HEK293 (cell line): Measurements from ENCODE around the gene SLC45A2.
"Not testable (repeated sequence)": the region's sequence is repeated elsewhere in the genome, so short reads cannot be mapped to it uniquely, and the experiment has no call there.

Experiments
- CTCF ChIA-PET: fragments of 350-600 bp; formaldehyde crosslinking; extraction: SDS; loops from one replicate; lab custom pipeline; 2021; ENCODE audit warnings: antibody characterized with exemption; lab: Yijun Ruan, JAX
- POLR2A ChIA-PET: fragments of 300-600 bp; formaldehyde crosslinking; extraction: SDS; loops from one replicate; lab custom pipeline; 2020; ENCODE audit warnings: antibody characterized with exemption, inconsistent platforms; lab: Yijun Ruan, JAX
- H3K27ac ChIP-seq: fragments of 200-500 bp; sonication (Bioruptor generic); 2 replicates; pipeline ENCODE4 v1.5.1; 2014; ENCODE audit warnings: low read depth, low read length, control low read depth, inconsistent platforms; ENCODE audit errors: extremely low read depth
- H3K36me3 ChIP-seq, 2 experiments: fragments of 200-500 bp in 1 of 2; sonication (Bioruptor generic) in 1 of 2; 1 replicate in 1 of 2; 2 replicates in 1 of 2; pipeline ENCODE4 v1.5.1; 2014 to 2017; ENCODE audit warnings: inconsistent platforms in 2 of 2, low read length in 2 of 2; ENCODE audit not compliant: control insufficient read depth in 2 of 2, insufficient read depth in 1 of 2
- H3K4me1 ChIP-seq: fragments of 200-500 bp; sonication (Bioruptor generic); 2 replicates; pipeline ENCODE4 v1.5.1; 2014; ENCODE audit warnings: mild to moderate bottlenecking, low read length, inconsistent platforms; ENCODE audit not compliant: control insufficient read depth, insufficient read depth
- H3K4me3 ChIP-seq: 2 replicates; pipeline ENCODE4 v1.5.1; 2011; ENCODE audit warnings: low read depth, mild to moderate bottlenecking, control low read depth, low read length, moderate library complexity
- H3K9me3 ChIP-seq: fragments of 200-500 bp; sonication (Bioruptor generic); 2 replicates; pipeline ENCODE4 v1.5.1; 2014; ENCODE audit warnings: low read depth, low read length, inconsistent platforms; ENCODE audit not compliant: control insufficient read depth, insufficient read depth
- GLI4 ChIP-seq: fragments of 450-650 bp; formaldehyde crosslinking; IDR thresholded peaks from 2 replicates; pipeline ENCODE4 v1.5.1; 2016; ENCODE audit warnings: missing biosample characterization, missing genetic modification characterization
- KLF17 ChIP-seq: fragments of 450-650 bp; formaldehyde crosslinking; IDR thresholded peaks from 2 replicates; pipeline ENCODE4 v1.5.1; 2016; ENCODE audit warnings: missing biosample characterization, missing genetic modification characterization
- RBAK ChIP-seq: fragments of 450-650 bp; formaldehyde crosslinking; IDR thresholded peaks from 2 replicates; pipeline ENCODE4 v1.5.1; 2016; ENCODE audit warnings: missing biosample characterization, missing genetic modification characterization
- REPIN1 ChIP-seq: fragments of 450-650 bp; formaldehyde crosslinking; IDR thresholded peaks from 2 replicates; pipeline ENCODE4 v1.5.1; 2017; ENCODE audit warnings: missing biosample characterization, missing genetic modification characterization, low read depth
- SETDB1 ChIP-seq: IDR thresholded peaks from one replicate; pipeline ENCODE4 v1.6.1; 2017; ENCODE audit warnings: mild to moderate bottlenecking, low read length, moderate library complexity, mixed read lengths; ENCODE audit not compliant: insufficient read length
- TSHZ1 ChIP-seq: fragments of 450-650 bp; formaldehyde crosslinking; IDR thresholded peaks from 2 replicates; pipeline ENCODE4 v1.5.1; 2016; ENCODE audit warnings: missing biosample characterization, missing genetic modification characterization, borderline replicate concordance
- ZNF133 ChIP-seq: fragments of 450-650 bp; formaldehyde crosslinking; IDR thresholded peaks from 2 replicates; pipeline ENCODE4 v1.5.1; 2016; ENCODE audit warnings: missing biosample characterization, missing genetic modification characterization
- ZNF146 ChIP-seq: fragments of 450-650 bp; formaldehyde crosslinking; IDR thresholded peaks from 2 replicates; pipeline ENCODE4 v1.5.1; 2016; ENCODE audit warnings: missing biosample characterization, missing genetic modification characterization
- ZNF155 ChIP-seq: fragments of 450-650 bp; formaldehyde crosslinking; IDR thresholded peaks from 2 replicates; pipeline ENCODE4 v1.5.1; 2016; ENCODE audit warnings: missing biosample characterization, missing genetic modification characterization
- ZNF292 ChIP-seq: fragments of 450-650 bp; formaldehyde crosslinking; IDR thresholded peaks from 2 replicates; pipeline ENCODE4 v1.5.1; 2016; ENCODE audit warnings: low read depth, missing biosample characterization, missing genetic modification characterization, borderline replicate concordance
- ZNF473 ChIP-seq: fragments of 450-650 bp; formaldehyde crosslinking; IDR thresholded peaks from 2 replicates; pipeline ENCODE4 v1.5.1; 2017; ENCODE audit warnings: missing biosample characterization, missing genetic modification characterization
- ZNF510 ChIP-seq: fragments of 450-650 bp; formaldehyde crosslinking; IDR thresholded peaks from 2 replicates; pipeline ENCODE4 v1.5.1; 2018; ENCODE audit warnings: mild to moderate bottlenecking, missing genetic modification characterization, missing biosample characterization; ENCODE audit not compliant: insufficient replicate concordance
- ZNF521 ChIP-seq: fragments of 450-650 bp; formaldehyde crosslinking; IDR thresholded peaks from 2 replicates; pipeline ENCODE4 v1.5.1; 2017; ENCODE audit warnings: missing biosample characterization, mild to moderate bottlenecking, missing genetic modification characterization
- ZNF549 ChIP-seq: fragments of 450-650 bp; IDR thresholded peaks from 2 replicates; pipeline ENCODE4 v1.5.1; 2018; ENCODE audit warnings: missing biosample characterization, missing genetic modification characterization, mild to moderate bottlenecking, inconsistent platforms, moderate library complexity
- ZNF585B ChIP-seq: fragments of 450-650 bp; formaldehyde crosslinking; IDR thresholded peaks from 2 replicates; pipeline ENCODE4 v1.5.1; 2016; ENCODE audit warnings: missing biosample characterization, missing genetic modification characterization
- ZNF626 ChIP-seq: fragments of 450-650 bp; sonication (Bioruptor Pico); formaldehyde crosslinking; IDR thresholded peaks from 2 replicates; pipeline ENCODE4 v1.5.1; 2018; ENCODE audit warnings: missing biosample characterization, missing genetic modification characterization, inconsistent platforms
- ZNF776 ChIP-seq: fragments of 450-650 bp; formaldehyde crosslinking; IDR thresholded peaks from 2 replicates; pipeline ENCODE4 v1.5.0; 2017; ENCODE audit warnings: missing biosample characterization, missing genetic modification characterization, borderline replicate concordance
- TF ChIP-seq, protein P1 (sequence below): fragments of 450-650 bp; formaldehyde crosslinking; IDR thresholded peaks from 2 replicates; pipeline ENCODE4 v1.5.1; 2016; ENCODE audit warnings: missing biosample characterization, missing genetic modification characterization
- TF ChIP-seq, protein P2 (sequence below): fragments of 450-650 bp; formaldehyde crosslinking; IDR thresholded peaks from 2 replicates; pipeline ENCODE4 v1.5.1; 2016; ENCODE audit warnings: missing biosample characterization, missing genetic modification characterization
- TF ChIP-seq, protein P3 (sequence below): fragments of 450-650 bp; formaldehyde crosslinking; IDR thresholded peaks from 2 replicates; pipeline ENCODE4 v1.5.1; 2016; ENCODE audit warnings: missing biosample characterization, missing genetic modification characterization
- TF ChIP-seq, protein P4 (sequence below): fragments of 450-650 bp; formaldehyde crosslinking; IDR thresholded peaks from 2 replicates; pipeline ENCODE4 v1.5.1; 2016; ENCODE audit warnings: missing biosample characterization, missing genetic modification characterization

The SLC45A2 gene

DNA sequence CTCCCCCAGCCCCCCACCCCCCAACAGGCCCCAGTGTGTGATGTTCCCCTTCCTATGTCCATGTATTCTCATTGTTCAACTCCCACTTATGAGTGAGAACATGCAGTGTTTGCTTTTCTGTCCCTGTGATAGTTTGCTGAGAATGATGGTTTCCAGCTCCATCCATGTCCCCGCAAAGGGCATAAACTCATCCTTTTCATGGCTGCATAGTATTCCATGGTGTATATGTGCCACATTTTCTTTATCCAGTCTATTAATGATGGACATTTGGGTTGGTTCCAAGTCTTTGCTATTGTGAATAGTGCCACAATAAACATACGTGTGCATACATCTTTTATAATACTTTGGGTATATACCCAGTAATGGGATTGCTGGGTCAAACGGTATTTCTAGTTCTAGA, 69.6 kb downstream of the SLC45A2 start:
- not testable (repeated sequence) for H3K4me1 ChIP-seq, H3K36me3 ChIP-seq, H3K27ac ChIP-seq, H3K4me3 ChIP-seq, H3K9me3 ChIP-seq
- CTCF ChIA-PET: interaction anchor here (0.7 kb wide), 1 partner anchor 24 kb away, joined by 3 read pairs; no protein-coding TSS in a partner anchor
- POLR2A ChIA-PET: interaction anchor here (0.6 kb wide), 1 partner anchor 125 kb away, joined by 4 read pairs; no protein-coding TSS in a partner anchor
- TF ChIP-seq ZNF146 (tag by site-specific recombination): peak; percentile 57

DNA sequence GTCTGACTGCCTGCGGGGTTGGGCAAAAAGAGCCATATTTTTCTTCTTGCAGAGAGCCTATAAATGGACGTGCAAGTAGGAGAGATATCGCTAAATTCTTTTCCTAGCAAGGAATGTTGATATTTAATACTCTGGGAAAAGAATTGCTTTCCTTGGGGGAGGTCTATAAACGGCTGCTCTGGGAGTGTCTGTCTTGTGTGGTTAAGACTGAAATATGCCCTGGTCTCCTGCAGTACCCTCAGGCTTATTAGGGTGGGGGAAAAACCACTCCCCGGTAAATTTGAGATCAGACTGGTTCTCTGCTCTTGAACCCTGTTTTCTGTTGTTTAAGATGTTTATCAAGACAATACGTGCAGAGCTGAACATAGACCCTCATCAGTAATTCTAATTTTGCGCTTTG, 78.2 kb downstream of the SLC45A2 start:
- H3K4me3 ChIP-seq, H3K27ac ChIP-seq, H3K4me1 ChIP-seq, H3K36me3 ChIP-seq, H3K9me3 ChIP-seq, CTCF ChIA-PET, POLR2A ChIA-PET: not testable (repeated sequence)
- 0 out of 2 replicates have a peak, but pooled peaks have one; percentile 54 for TF ChIP-seq ZNF626 (tag by site-specific recombination)
- TF ChIP-seq SETDB1: peak; percentile 60
- peak; percentile 48 for TF ChIP-seq ZNF510 (tag by site-specific recombination)

DNA sequence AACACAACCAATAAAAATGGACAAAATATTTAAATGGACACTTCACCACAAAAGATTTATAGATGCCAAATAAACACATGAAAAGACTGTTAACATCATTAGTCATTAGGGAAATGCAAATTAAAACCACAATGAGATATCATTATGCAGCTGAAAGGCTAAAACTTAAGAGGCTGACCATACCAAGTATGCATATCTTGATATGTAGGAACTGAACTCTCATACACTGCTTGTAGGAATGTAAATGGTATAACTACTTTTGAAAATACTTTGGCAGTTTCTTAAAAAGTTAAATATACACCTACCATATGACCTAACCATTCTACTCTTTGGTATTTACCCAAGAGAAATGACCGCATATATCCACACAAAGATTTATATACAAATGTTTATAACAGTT, 79.1 kb downstream of the SLC45A2 start:
- H3K4me1 ChIP-seq: no peaks in the 10 kb centered on the region
- CTCF ChIA-PET: interaction anchor here (1.0 kb wide), 1 partner anchor 29 kb away, joined by 7 read pairs; no protein-coding TSS in a partner anchor
- no peaks in the 10 kb centered on the region for H3K9me3 ChIP-seq
- POLR2A ChIA-PET: no interaction called here
- H3K27ac ChIP-seq: no peak overlapping the region
- no peak overlapping the region for H3K4me3 ChIP-seq
- H3K36me3 ChIP-seq: no peaks in the 10 kb centered on the region
- no peak for TF ChIP-seq TSHZ1 (tag by site-specific recombination)
- TF ChIP-seq REPIN1 (tag by site-specific recombination): no peak
- no peak for TF ChIP-seq ZNF473 (tag by site-specific recombination)
- TF ChIP-seq, protein P1, sequence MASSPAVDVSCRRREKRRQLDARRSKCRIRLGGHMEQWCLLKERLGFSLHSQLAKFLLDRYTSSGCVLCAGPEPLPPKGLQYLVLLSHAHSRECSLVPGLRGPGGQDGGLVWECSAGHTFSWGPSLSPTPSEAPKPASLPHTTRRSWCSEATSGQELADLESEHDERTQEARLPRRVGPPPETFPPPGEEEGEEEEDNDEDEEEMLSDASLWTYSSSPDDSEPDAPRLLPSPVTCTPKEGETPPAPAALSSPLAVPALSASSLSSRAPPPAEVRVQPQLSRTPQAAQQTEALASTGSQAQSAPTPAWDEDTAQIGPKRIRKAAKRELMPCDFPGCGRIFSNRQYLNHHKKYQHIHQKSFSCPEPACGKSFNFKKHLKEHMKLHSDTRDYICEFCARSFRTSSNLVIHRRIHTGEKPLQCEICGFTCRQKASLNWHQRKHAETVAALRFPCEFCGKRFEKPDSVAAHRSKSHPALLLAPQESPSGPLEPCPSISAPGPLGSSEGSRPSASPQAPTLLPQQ (tag by site-specific recombination): no peak
- no peak for TF ChIP-seq ZNF292 (tag by site-specific recombination)
- no peak for TF ChIP-seq ZNF549 (tag by site-specific recombination)
- TF ChIP-seq ZNF585B (tag by site-specific recombination): no peak
- TF ChIP-seq, protein P2, sequence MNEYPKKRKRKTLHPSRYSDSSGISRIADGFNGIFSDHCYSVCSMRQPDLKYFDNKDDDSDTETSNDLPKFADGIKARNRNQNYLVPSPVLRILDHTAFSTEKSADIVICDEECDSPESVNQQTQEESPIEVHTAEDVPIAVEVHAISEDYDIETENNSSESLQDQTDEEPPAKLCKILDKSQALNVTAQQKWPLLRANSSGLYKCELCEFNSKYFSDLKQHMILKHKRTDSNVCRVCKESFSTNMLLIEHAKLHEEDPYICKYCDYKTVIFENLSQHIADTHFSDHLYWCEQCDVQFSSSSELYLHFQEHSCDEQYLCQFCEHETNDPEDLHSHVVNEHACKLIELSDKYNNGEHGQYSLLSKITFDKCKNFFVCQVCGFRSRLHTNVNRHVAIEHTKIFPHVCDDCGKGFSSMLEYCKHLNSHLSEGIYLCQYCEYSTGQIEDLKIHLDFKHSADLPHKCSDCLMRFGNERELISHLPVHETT: no peak
- TF ChIP-seq ZNF133 (tag by site-specific recombination): no peak
- TF ChIP-seq KLF17 (tag by site-specific recombination): no peak
- TF ChIP-seq ZNF776 (tag by site-specific recombination): no peak
- TF ChIP-seq, protein P3, sequence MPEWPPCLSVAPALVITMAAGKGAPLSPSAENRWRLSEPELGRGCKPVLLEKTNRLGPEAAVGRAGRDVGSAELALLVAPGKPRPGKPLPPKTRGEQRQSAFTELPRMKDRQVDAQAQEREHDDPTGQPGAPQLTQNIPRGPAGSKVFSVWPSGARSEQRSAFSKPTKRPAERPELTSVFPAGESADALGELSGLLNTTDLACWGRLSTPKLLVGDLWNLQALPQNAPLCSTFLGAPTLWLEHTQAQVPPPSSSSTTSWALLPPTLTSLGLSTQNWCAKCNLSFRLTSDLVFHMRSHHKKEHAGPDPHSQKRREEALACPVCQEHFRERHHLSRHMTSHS (tag by site-specific recombination): no peak
- TF ChIP-seq ZNF510 (tag by site-specific recombination): no peak
- TF ChIP-seq RBAK (tag by site-specific recombination): no peak
- TF ChIP-seq ZNF521 (tag by site-specific recombination): no peak
- TF ChIP-seq, protein P4, sequence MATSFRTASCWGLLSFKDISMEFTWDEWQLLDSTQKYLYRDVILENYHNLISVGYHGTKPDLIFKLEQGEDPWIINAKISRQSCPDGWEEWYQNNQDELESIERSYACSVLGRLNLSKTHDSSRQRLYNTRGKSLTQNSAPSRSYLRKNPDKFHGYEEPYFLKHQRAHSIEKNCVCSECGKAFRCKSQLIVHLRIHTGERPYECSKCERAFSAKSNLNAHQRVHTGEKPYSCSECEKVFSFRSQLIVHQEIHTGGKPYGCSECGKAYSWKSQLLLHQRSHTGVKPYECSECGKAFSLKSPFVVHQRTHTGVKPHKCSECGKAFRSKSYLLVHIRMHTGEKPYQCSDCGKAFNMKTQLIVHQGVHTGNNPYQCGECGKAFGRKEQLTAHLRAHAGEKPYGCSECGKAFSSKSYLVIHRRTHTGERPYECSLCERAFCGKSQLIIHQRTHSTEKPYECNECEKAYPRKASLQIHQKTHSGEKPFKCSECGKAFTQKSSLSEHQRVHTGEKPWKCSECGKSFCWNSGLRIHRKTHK: no peak
- no peak for TF ChIP-seq ZNF155 (tag by site-specific recombination)
- no peak for TF ChIP-seq GLI4 (tag by site-specific recombination)
- TF ChIP-seq, all 188 proteins: peak for 0
